ENCODE data around the gene CHST12.

DNA sequence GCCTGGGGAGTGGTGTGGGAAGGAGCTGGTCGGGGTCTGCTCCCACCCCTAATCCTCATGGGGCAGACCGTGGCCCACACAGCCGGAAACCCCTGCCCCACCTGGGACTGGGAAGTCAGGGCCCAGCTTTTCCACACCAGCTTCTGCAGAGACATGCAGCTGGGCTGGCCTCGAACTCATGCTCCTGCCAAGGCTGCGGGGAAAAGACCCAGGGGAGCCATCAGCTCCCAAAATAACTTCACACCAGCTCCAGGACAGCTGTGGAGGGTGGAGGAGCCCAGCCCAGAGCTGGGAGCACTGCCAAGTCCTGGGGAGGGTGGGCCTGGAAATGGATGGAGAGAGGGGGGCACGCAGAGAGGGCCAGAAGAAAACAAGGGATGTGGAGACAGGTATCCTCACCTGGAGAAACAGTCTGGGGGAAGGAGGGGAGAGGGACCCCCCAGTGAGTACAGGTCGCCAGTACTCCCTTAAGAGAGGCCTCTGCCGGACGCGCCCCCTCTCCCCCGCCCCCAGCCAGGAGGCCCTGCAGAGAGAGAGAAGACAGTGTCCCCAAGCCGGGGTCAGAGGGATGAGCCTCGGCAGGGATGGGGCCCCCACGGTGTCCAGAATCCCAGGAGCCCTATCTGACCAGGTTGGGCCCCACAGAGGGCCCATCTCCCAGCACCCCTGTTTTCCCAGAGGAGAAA lies 84.3 kb downstream of the CHST12 start:
- TF ChIP-seq, protein P1, sequence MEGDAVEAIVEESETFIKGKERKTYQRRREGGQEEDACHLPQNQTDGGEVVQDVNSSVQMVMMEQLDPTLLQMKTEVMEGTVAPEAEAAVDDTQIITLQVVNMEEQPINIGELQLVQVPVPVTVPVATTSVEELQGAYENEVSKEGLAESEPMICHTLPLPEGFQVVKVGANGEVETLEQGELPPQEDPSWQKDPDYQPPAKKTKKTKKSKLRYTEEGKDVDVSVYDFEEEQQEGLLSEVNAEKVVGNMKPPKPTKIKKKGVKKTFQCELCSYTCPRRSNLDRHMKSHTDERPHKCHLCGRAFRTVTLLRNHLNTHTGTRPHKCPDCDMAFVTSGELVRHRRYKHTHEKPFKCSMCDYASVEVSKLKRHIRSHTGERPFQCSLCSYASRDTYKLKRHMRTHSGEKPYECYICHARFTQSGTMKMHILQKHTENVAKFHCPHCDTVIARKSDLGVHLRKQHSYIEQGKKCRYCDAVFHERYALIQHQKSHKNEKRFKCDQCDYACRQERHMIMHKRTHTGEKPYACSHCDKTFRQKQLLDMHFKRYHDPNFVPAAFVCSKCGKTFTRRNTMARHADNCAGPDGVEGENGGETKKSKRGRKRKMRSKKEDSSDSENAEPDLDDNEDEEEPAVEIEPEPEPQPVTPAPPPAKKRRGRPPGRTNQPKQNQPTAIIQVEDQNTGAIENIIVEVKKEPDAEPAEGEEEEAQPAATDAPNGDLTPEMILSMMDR (IDR thresholded peaks at IDR 0.05): no peak
- no peak for TF ChIP-seq POLR2A (IDR thresholded peaks at IDR 0.05)

Measured in adrenal gland (tissue), 5 donors.